Measurements from ENCODE around the gene ASTN2.

GRCh38 chr9:116381350-116381749, 1033.5 kb downstream of the ASTN2 start:
- no peak for TF ChIP-seq FOXA2 (IDR thresholded peaks at IDR 0.05)
- no peak for TF ChIP-seq EGR1 (IDR thresholded peaks at IDR 0.05; ENCODE audit: low read depth in 2 of 2)
- TF ChIP-seq REST (IDR thresholded peaks at IDR 0.05): no peak
- no peak for TF ChIP-seq CTCF (IDR thresholded peaks at IDR 0.05; ENCODE audit: low read depth, low read length, missing input control)
- TF ChIP-seq, protein P1, sequence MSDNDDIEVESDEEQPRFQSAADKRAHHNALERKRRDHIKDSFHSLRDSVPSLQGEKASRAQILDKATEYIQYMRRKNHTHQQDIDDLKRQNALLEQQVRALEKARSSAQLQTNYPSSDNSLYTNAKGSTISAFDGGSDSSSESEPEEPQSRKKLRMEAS (IDR thresholded peaks at IDR 0.05): no peak
- no peak for TF ChIP-seq RAD21 (IDR thresholded peaks at IDR 0.05)
- no peak for TF ChIP-seq TAF1 (conservative IDR thresholded peaks at IDR 0.05)
- TF ChIP-seq GABPA (IDR thresholded peaks at IDR 0.05 in 1 of 2, conservative IDR thresholded peaks at IDR 0.05 in 1 of 2): no peak
- TF ChIP-seq, protein P2, sequence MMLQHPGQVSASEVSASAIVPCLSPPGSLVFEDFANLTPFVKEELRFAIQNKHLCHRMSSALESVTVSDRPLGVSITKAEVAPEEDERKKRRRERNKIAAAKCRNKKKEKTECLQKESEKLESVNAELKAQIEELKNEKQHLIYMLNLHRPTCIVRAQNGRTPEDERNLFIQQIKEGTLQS (IDR thresholded peaks at IDR 0.05): no peak
- no peak for TF ChIP-seq JUND (IDR thresholded peaks at IDR 0.05)

All from liver (tissue), 3 donors.